Pancreas (tissue), 10 donors: ENCODE data around the gene CWF19L1. TPM values are rescaled to one million over a fixed set of nuclear protein-coding genes. Genes with fewer than 3 reads are reported as not detected.
"Not testable (repeated sequence)": the region's sequence is repeated elsewhere in the genome, so short reads cannot be mapped to it uniquely, and the experiment has no call there.

Source experiments
- ATAC-seq, 4 donors: fragments of 200-7000 bp; cut with Tn5 transposase; one replicate each; pipeline versions ENCODE4 v1.8.0 to v1.9.1; 2020; ENCODE audit warnings: mild to moderate bottlenecking in 4 of 4, moderate library complexity in 4 of 4
- DNase-seq, 6 donors: peaks; one replicate each; pipeline ENCODE4 v3.0.0-alpha.2; 2020
- FAIRE-seq: peaks from 2 replicates; lab custom pipeline; 2012; peaks lifted over from hg19 to GRCh38; lab: Jason Lieb, UNC
- H3K27ac ChIP-seq, 4 donors: fragments of 200-600 bp; sonication (generic); 1 replicate in 3 of 4; 2 replicates in 1 of 4; pipeline versions ENCODE4 v1.5.0 to v1.8.0; 2020
- H3K27me3 ChIP-seq, 4 donors: fragments of 200-600 bp; one replicate each; pipeline ENCODE4 v1.8.0; 2021
- H3K36me3 ChIP-seq, 3 donors: fragments of 200-600 bp; sonication (generic) in 1 of 3; one replicate each; pipeline versions ENCODE4 v1.5.0 to v1.8.0; 2020 to 2021
- H3K4me1 ChIP-seq, 3 donors: fragments of 200-600 bp; one replicate each; pipeline ENCODE4 v1.8.0; 2021
- H3K4me3 ChIP-seq, 4 donors: fragments of 200-600 bp; sonication (generic) in 2 of 4; one replicate each; pipeline versions ENCODE4 v1.5.0 to v1.8.0; 2020 to 2021
- H3K9me3 ChIP-seq, 4 donors: fragments of 200-600 bp; one replicate each; pipeline ENCODE4 v1.8.0; 2021
- WGBS, 2 donors: extraction: QIAGEN DNeasy Blood & Tissue Kit; methylation state at CpG; one replicate each; pipeline ENCODE4 v1.1.7; 2013; 5-methylcytosine and 5-hydroxymethylcytosine counted together
- intact Hi-C, 3 donors: fragments of 100-400 bp; cut with DNase I; formaldehyde crosslinking; loops; one replicate each; pipeline versions ENCODE4 v1.11.1 to v1.14.2; 2022
- polyA plus RNA-seq, 2 donors: library from polyadenylated mRNA; stranded (reverse); fragments of 200-250 nt; gene quantifications; one replicate each; pipeline ENCODE4 v1.2.3, GENCODE V29; 2013
- total RNA-seq, 6 donors: library from RNA; stranded (reverse); fragmentation: NEBNext Ultra II Directional in 4 of 6; extraction: Animal tissue kit (Norgen Biotek cat#: 25700) in 4 of 6; gene quantifications; one replicate each; pipeline versions ENCODE4 v1.2.1 to v1.2.4, GENCODE V29; 2021 to 2023
- TF ChIP-seq, protein P1 (sequence below), 4 donors: fragments of 200-600 bp; sonication (generic) in 3 of 4; IDR thresholded peaks; one replicate each; pipeline versions ENCODE4 v1.5.0 to v1.8.0; 2021; ENCODE audit warnings: antibody characterized with exemption in 4 of 4
- donor health status: healthy with polysubstance abuse.
- donor health status: DM: no; HTN: no; CAD: no; lungs with moderate emphysema.
- donor health status: DM: no; HTN: no; CAD: no.
- donor health status: control.
- donor health status: control.
- donor health status: Bipolar disorder and iron deficiency.
- donor health status: DM: yes; HTN: yes; CAD: no.
- donor health status: DM: no; HTN: no; CAD: no.
- donor health status: DM: no; HTN: no; CAD: no.
- donor health status: DM: yes; HTN: yes; CAD: no.

The CWF19L1 gene
- total and polyA plus RNA-seq, 8 donors, result 8.0 to 12.8 (median 10.9) TPM

DNA sequence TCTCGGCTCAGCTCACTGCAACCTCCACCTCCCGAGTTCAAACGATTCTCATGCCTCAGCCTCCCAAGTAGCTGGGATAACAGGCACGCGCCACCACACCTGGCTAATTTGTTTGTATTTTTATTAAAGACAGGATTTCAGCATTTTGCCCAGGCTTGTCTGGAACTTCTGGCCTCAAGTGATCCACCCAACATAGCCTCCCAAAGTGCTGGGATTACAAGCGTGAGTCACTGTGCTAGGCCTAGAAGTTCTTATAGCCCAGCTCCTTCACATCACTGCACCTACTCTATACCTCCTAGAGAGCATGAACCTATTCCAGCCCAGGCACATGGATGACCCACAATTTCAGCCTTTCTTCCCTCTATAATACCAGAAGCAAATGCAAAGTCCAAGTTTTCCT is 20.3 kb upstream of the CWF19L1 start:
- no peak overlapping the region for H3K27ac ChIP-seq
- peaks cover 0 to 10% (median 0%) of the 10 kb centered on the region in 3 donors for H3K4me1 ChIP-seq
- no peak for FAIRE-seq
- no peaks in the 10 kb centered on the region for H3K9me3 ChIP-seq
- H3K27me3 ChIP-seq, result no peaks in the 10 kb centered on the region
- no peak for DNase-seq
- TF ChIP-seq, protein P1, sequence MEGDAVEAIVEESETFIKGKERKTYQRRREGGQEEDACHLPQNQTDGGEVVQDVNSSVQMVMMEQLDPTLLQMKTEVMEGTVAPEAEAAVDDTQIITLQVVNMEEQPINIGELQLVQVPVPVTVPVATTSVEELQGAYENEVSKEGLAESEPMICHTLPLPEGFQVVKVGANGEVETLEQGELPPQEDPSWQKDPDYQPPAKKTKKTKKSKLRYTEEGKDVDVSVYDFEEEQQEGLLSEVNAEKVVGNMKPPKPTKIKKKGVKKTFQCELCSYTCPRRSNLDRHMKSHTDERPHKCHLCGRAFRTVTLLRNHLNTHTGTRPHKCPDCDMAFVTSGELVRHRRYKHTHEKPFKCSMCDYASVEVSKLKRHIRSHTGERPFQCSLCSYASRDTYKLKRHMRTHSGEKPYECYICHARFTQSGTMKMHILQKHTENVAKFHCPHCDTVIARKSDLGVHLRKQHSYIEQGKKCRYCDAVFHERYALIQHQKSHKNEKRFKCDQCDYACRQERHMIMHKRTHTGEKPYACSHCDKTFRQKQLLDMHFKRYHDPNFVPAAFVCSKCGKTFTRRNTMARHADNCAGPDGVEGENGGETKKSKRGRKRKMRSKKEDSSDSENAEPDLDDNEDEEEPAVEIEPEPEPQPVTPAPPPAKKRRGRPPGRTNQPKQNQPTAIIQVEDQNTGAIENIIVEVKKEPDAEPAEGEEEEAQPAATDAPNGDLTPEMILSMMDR (IDR thresholded peaks at IDR 0.05), result no peak
- no peak overlapping the region for H3K4me3 ChIP-seq
- no peaks in the 10 kb centered on the region for H3K36me3 ChIP-seq
- no peak for ATAC-seq
- intact Hi-C loops, result no loop called here
- WGBS, 2 donors, result 96 to 100% methylated on average over 6 of the region's 6 CpGs

DNA sequence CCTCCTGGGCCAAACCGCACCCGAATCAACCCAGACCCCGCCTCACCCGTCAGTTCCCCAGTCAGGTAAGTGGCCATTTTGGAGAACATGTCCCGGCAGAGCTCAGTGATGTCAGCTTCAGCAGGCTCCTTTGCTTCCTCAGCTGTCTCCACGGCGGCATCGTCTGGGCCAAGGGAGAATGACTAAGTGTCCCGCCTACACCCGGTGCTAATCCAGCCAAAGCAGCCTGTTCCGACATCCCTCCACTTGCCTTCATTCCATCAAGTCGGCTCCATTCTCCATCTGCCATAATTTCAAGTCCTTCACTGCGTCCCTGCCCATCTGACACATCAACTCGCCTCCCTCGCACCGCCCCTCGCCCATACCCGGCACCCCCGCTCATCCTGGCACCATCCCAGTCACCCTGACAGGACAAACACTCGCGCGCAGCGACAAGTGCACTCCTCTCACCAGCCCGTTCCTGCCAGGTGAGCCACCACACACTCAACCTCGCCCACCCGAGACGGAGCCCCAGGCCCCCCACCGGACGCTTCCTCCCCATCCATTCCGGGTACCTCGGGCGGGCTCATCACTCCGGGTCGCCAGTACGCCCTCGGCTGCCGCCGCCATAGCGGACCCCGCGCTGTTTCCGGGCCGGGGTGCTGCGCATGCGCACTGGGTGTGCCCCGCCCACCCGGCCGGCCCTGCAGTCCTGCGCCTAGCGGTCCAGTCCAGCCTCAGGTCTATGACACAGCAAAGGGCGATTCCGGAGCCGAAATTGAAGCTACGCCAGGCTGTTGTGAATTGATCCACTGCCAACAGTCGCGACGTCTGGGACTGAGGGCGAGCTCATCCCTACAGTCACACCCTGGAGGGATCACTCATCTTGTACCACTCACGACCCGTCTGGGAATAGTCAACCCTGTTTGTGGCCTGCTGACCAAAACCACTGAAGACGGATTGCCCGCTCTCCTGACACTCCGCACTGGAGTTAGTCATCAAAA is 18.9 kb upstream of the CWF19L1 start, which contains the start of gene BLOC1S2:
BLOC1S2 (minus strand) TSS at position 630 of the 983 bp plus-strand sequence; CDS start at position 609, 21 bp downstream.
- no peaks in the 10 kb centered on the region for H3K9me3 ChIP-seq
- no peaks in the 10 kb centered on the region for H3K36me3 ChIP-seq
- intact Hi-C loops, result no loop called here
- 2% methylated on average over 61 to 63 of the region's 63 CpGs for WGBS, 2 donors
- peak within 1 kb of the TSS; percentile 42 to 88 (median 76) for H3K27ac ChIP-seq
- no peak for FAIRE-seq
- peaks cover 0 to 10% (median 0%) of the 10 kb centered on the region in 3 donors for H3K4me1 ChIP-seq
- H3K27me3 ChIP-seq, result no peaks in the 10 kb centered on the region
- peak within 1 kb of the TSS; percentile 66 to 91 (median 90) for H3K4me3 ChIP-seq
- ATAC-seq, result peak; percentile 97 to 99 (median 98)
- peak; percentile 77 to 97 (median 90) for DNase-seq
- TF ChIP-seq, protein P1 (IDR thresholded peaks at IDR 0.05), result no peak

DNA sequence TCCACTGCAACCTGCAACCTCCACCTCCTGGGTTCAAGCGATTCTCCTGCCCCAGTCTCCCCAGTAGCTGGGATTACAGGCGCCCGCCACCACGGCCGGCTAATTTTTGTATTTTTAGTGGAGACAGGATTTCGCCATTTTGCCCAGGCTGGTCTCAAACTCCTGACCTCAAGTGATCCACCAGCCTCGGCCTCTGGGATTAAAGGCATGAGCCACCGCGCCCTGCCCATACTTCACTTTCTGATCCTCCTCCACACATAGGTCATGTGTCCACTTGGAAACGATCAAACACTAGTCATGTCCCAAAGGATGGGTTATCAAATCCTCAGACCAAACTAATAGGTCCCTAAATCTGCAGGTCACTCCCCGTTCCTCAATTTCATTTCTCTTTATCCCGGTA is 17.9 kb upstream of the CWF19L1 start:
- 87 to 92% methylated on average over 12 of the region's 12 CpGs for WGBS, 2 donors
- H3K27ac ChIP-seq, result peak overlapping the region in 2 of 4 donors; percentile 74 to 88

DNA sequence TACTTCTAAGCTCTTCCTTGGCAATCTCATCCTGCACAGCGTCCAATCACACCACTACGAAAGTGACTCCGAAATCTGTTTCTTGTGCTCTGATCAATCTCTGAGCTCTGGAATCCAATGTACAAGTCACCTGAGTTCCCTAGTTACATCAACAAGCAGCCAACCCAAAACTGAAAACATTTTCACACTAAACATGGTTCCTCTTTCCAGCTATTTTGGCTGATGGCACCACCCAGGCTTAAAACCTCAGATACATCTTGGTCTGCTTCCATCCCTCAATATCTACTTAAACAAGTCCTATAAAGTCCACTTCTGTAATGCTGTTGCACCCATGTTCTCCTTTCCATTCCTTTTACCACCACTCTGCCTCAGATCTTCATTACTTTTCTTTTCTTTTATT is 15.5 kb upstream of the CWF19L1 start:
- intact Hi-C loops, result no loop called here
- H3K27ac ChIP-seq, result no peak overlapping the region
- TF ChIP-seq, protein P1 (IDR thresholded peaks at IDR 0.05), result no peak
- no peak for FAIRE-seq
- H3K36me3 ChIP-seq, result peaks cover 0 to 16% (median 5%) of the 10 kb centered on the region in 3 donors
- ATAC-seq, result no peak
- H3K9me3 ChIP-seq, result no peaks in the 10 kb centered on the region
- no peaks in the 10 kb centered on the region for H3K27me3 ChIP-seq
- no peak for DNase-seq
- no peak overlapping the region for H3K4me3 ChIP-seq
- 93 to 96% methylated on average over 3 of the region's 3 CpGs for WGBS, 2 donors
- peaks cover 0 to 10% (median 0%) of the 10 kb centered on the region in 3 donors for H3K4me1 ChIP-seq

More for the DNA sequence above, 17.9 kb upstream of the CWF19L1 start:
- intact Hi-C loops, ATAC-seq, FAIRE-seq, H3K4me1 ChIP-seq, H3K36me3 ChIP-seq, H3K27me3 ChIP-seq, H3K9me3 ChIP-seq, DNase-seq: not testable (repeated sequence)
- H3K4me3 ChIP-seq, result peak overlapping the region in 1 of 4 donors; percentile 91

DNA sequence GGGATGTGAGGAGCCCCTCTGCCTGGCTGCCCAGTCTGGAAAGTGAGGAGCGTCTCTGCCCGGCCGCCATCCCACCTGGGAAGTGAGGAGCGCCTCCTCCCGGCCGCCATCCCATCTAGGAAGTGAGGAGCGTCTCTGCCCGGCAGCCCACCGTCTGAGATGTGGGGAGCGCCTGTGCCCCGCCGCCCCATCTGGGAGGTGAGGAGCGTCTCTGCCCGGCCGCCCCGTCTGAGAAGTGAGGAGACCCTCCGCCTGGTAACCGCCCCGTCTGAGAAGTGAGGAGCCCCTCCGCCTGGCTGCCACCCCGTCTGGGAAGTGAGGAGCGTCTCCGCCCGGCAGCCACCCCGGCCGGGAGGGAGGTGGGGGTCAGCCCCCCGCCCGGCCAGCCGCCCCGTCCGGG is 9.5 kb upstream of the CWF19L1 start:
- DNase-seq, H3K4me1 ChIP-seq, H3K4me3 ChIP-seq, H3K9me3 ChIP-seq, H3K27me3 ChIP-seq, FAIRE-seq, ATAC-seq, intact Hi-C loops, H3K27ac ChIP-seq: not testable (repeated sequence)
- H3K36me3 ChIP-seq, result peaks cover 0 to 16% (median 5%) of the 10 kb centered on the region in 3 donors
- WGBS, 2 donors, result 81 to 89% methylated on average over 8 to 22 of the region's 31 CpGs
